ENCODE data around the gene TNFSF12. TPM values are rescaled to one million over a fixed set of nuclear protein-coding genes. Genes with fewer than 3 reads are reported as not detected.

The TNFSF12 gene
- total RNA-seq, 1 experiment from 2014 or later, result 15.2 TPM

GRCh38 chr17:7589891-7590691 lies 41.2 kb downstream of the TNFSF12 start, which contains the start of gene SOX15:
TSS of gene SOX15 (minus strand) at chr17:7590094. CDS start at chr17:7589676, 418 bp downstream.
- intact Hi-C loops (cut with micrococcal nuclease), result no loop called here
- TF ChIP-seq EZH2phosphoT487 (IDR thresholded peaks at IDR 0.05; ENCODE audit: borderline replicate concordance, low read length), result no peak
- TF ChIP-seq EZH2 (IDR thresholded peaks at IDR 0.05; ENCODE audit: low read length, unreplicated experiment), result no peak
- TF ChIP-seq CTCF (conservative IDR thresholded peaks at IDR 0.05; ENCODE audit: low read depth, low read length), result no peak
- Histone ChIP-seq H3K4me1 (ENCODE audit: insufficient read depth, low read length) (peaks cover 46% of the 10 kb centered on the region), H3K79me2 (ENCODE audit: low read length) (peaks cover 24% of the 10 kb centered on the region), H2AFZ (ENCODE audit: low read length) (no peak within 1 kb of the TSS), H4K20me1 (ENCODE audit: low read length) (no peaks in the 10 kb centered on the region), H3K9me3 (ENCODE audit: low read length) (no peaks in the 10 kb centered on the region), H3K4me3 (ENCODE audit: low read length) (peak within 1 kb of the TSS; percentile 43; the same call in 1 of the 2 replicates), H3K27me3 (ENCODE audit: low read length) (no peaks in the 10 kb centered on the region), H3K36me3 (ENCODE audit: low read depth, low read length) (peaks cover 7% of the 10 kb centered on the region), H3K9ac (ENCODE audit: low read length) (peak within 1 kb of the TSS; percentile 65), H3K9me2 (replicated peaks; ENCODE audit: low read length) (no peaks in the 10 kb centered on the region), H3K27ac (ENCODE audit: low read length) (peak within 1 kb of the TSS; percentile 92), H3K4me2 (ENCODE audit: low read length) (peak within 1 kb of the TSS; percentile 79), H3F3A (ENCODE audit: low read length, unreplicated experiment) (no peaks in the 10 kb centered on the region)
- no TSS peak for BruUV-seq (replicated peaks)
- ATAC-seq (peak; percentile 21), DNase-seq (peak; percentile 70)
- ChIA-PET CTCF (interaction anchor here (0.5 to 1.1 kb wide), 3 partner anchors 31 to 213 kb away, joined by 4 to 8 read pairs (median 5); partner anchors contain the start of genes TP53 and WRAP53), POLR2A (ENCODE audit: unreplicated experiment) (interaction anchor here (0.5 to 0.7 kb wide), 3 partner anchors 12 to 111 kb away, joined by 4 to 6 read pairs (median 4); partner anchors contain the start of gene ZBTB4)

DNA sequence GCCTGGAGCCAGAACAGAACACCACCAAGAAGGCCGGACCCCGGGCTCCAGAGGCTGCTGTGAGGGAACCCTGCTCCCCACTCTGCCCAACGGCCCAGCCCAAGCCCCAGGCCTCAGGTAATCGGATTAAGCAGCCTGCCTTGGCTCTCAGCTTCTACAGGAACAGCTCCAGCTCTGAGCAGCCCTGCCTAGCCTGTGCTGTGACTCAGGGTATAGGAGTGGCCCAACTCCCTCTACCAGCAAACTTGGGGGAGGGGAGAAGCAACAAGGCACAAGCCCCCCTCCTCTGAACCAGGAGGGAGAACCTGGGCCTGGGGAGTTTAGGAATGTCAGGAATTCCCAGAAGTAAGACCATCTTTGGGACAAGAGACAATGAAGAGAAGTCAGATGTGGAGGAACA lies 41.9 kb downstream of the TNFSF12 start:
- ATAC-seq (peak; percentile 72), DNase-seq (peak; percentile 52)
- H3K9me3 ChIP-seq (ENCODE audit: low read length), result no peaks in the 10 kb centered on the region
- peaks cover 46% of the 10 kb centered on the region for H3K4me1 ChIP-seq (ENCODE audit: insufficient read depth, low read length)
- intact Hi-C loops (cut with micrococcal nuclease), result no loop called here
- H3K4me2 ChIP-seq (ENCODE audit: low read length), result peak overlapping the region; percentile 79
- H3K4me3 ChIP-seq (ENCODE audit: low read length), result peak overlapping the region; percentile 43; the same call in 1 of the 2 replicates
- H3K36me3 ChIP-seq (ENCODE audit: low read depth, low read length), result peaks cover 13% of the 10 kb centered on the region
- BruUV-seq (replicated peaks), result no TSS peak
- no peak overlapping the region for H2AFZ ChIP-seq (ENCODE audit: low read length)
- H3K9ac ChIP-seq (ENCODE audit: low read length), result peak overlapping the region; percentile 65
- H3K27me3 ChIP-seq (ENCODE audit: low read length), result no peaks in the 10 kb centered on the region
- H3K9me2 ChIP-seq (replicated peaks; ENCODE audit: low read length), result no peaks in the 10 kb centered on the region
- CTCF ChIA-PET, result interaction anchor here (0.5 to 0.7 kb wide), 3 partner anchors 30 to 214 kb away, joined by 3 to 8 read pairs (median 4); no protein-coding TSS in a partner anchor
- peak overlapping the region; percentile 92 for H3K27ac ChIP-seq (ENCODE audit: low read length)
- H4K20me1 ChIP-seq (ENCODE audit: low read length), result no peaks in the 10 kb centered on the region
- H3K79me2 ChIP-seq (ENCODE audit: low read length), result peaks cover 18% of the 10 kb centered on the region
- no peak for TF ChIP-seq CTCF (conservative IDR thresholded peaks at IDR 0.05; ENCODE audit: low read depth, low read length)
- TF ChIP-seq EZH2 (IDR thresholded peaks at IDR 0.05; ENCODE audit: low read length, unreplicated experiment), result no peak
- TF ChIP-seq EZH2phosphoT487 (IDR thresholded peaks at IDR 0.05; ENCODE audit: borderline replicate concordance, low read length), result no peak
- POLR2A ChIA-PET (ENCODE audit: unreplicated experiment), result interaction anchor here (0.6 to 0.7 kb wide), 2 partner anchors 11 to 77 kb away, joined by 4 to 6 read pairs; no protein-coding TSS in a partner anchor
- no peaks in the 10 kb centered on the region for H3F3A ChIP-seq (ENCODE audit: low read length, unreplicated experiment)

Data from PC-3 (cell line).